C4-2B (cell line): ENCODE results near the gene RPS3.

Experiments used
- ZFX ChIP-seq: fragments of 450-650 bp; IDR thresholded peaks from 2 replicates; pipeline ENCODE4 v1.6.1; 2017
- TF ChIP-seq, protein P1 (sequence below): fragments of 450-650 bp; conservative IDR thresholded peaks from 2 replicates; pipeline ENCODE4 v1.5.1; 2017; ENCODE audit warnings: mild to moderate bottlenecking

- TF ChIP-seq, protein P1, sequence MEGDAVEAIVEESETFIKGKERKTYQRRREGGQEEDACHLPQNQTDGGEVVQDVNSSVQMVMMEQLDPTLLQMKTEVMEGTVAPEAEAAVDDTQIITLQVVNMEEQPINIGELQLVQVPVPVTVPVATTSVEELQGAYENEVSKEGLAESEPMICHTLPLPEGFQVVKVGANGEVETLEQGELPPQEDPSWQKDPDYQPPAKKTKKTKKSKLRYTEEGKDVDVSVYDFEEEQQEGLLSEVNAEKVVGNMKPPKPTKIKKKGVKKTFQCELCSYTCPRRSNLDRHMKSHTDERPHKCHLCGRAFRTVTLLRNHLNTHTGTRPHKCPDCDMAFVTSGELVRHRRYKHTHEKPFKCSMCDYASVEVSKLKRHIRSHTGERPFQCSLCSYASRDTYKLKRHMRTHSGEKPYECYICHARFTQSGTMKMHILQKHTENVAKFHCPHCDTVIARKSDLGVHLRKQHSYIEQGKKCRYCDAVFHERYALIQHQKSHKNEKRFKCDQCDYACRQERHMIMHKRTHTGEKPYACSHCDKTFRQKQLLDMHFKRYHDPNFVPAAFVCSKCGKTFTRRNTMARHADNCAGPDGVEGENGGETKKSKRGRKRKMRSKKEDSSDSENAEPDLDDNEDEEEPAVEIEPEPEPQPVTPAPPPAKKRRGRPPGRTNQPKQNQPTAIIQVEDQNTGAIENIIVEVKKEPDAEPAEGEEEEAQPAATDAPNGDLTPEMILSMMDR = no peak
- TF ChIP-seq ZFX = no peak
Measured at GRCh38 chr11:75394085-75394840, 5.1 kb upstream of the RPS3 start.
